ELR (cell line): ENCODE data around the gene ZHX3.

Experiments
- DNase-seq: peaks from one replicate; pipeline ENCODE4 v3.0.0-alpha.2; 2015; ENCODE audit warnings: low read depth

The ZHX3 gene

DNA sequence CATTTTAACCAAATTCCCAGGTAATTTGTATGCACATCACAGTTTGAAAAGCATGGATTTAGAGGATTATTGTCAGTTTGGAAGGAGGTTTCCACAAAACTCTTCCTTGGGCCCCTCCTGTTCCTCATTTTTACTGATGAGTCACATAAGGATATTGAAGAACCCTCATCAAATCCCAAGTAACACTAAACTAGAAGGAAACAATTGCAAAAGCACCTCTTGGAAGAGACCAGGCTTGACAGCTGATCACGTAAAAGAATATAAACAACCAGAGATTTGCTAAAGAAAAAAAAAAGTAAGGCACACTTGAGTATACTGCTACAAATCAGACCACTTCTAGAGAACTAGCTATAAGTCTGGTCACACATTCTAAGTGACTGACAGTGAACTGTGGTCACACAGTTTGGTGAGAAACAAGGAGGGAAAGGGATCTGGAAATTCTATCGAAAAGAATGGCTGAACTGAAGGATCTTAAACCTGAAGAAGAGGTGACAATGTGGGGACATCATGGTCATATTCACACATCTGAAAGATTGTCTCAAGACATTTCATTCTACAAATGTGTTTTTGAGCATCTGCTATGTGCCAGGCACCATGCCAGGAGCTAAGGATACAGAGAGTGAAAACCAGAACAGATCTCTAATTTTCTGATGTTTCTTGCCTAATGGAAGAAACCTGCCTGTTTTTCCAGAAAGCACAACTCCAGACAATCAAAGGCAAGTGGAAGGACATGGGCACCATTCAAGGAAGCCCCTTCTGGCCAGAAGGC lies 24.1 kb downstream of the ZHX3 start:
- peak; percentile 20 for DNase-seq

- no peak for DNase-seq
Measured at GRCh38 chr20:41290804-41291389, 26.6 kb downstream of the ZHX3 start.

GRCh38 chr20:41287327-41287726 lies 30.2 kb downstream of the ZHX3 start:
- peak; percentile 99 for DNase-seq

- no peak for DNase-seq
Measured at GRCh38 chr20:41286240-41286851, 31.2 kb downstream of the ZHX3 start.

GRCh38 chr20:41279546-41280225 lies 37.8 kb downstream of the ZHX3 start:
- no peak for DNase-seq

DNA sequence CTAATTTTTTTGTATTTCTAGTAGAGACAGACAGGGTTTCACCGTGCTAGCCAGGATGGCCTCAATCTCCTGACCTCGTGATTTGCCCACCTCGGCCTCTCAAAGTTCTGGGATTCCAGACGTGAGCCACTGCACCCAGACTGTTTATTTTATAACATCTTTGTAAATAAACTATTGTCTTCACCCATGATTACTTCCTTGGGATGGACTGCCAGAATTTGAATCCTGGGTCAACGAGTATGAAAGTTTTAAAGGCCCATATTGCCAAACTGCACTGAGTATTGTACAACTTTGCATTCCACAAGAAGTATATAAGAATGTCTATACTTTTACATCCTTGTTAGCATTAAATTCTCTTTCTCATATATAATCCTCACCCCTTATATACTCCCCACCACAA lies 38.6 kb downstream of the ZHX3 start:
- no peak for DNase-seq

DNA sequence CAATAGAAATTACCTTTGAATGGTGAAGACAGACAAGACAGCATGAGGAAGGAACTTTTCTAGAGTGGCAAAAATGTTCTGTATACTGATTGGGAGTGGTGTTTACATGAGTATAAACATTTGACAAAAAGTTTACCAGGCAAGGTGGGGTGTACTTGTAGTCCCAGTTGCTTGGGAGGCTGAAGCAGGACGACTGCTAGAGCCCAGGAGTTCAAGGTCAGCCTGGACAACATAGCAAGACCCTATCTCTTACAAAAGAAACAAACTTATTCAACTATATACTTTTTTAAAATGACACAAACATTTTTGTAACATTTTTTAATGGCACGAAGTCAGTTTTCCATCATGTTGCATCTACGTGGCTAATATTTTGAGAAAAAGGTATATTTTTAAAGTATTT lies 40.5 kb downstream of the ZHX3 start:
- DNase-seq: no peak

GRCh38 chr20:41276317-41276751 lies 41.2 kb downstream of the ZHX3 start:
- no peak for DNase-seq

GRCh38 chr20:41275301-41275731 lies 42.2 kb downstream of the ZHX3 start:
- peak; percentile 89 for DNase-seq

- no peak for DNase-seq
Measured at GRCh38 chr20:41274152-41274551, 43.4 kb downstream of the ZHX3 start.

GRCh38 chr20:41273445-41273844 lies 44.1 kb downstream of the ZHX3 start:
- no peak for DNase-seq

- DNase-seq: no peak
Measured at GRCh38 chr20:41272339-41272738, 45.2 kb downstream of the ZHX3 start.

DNA sequence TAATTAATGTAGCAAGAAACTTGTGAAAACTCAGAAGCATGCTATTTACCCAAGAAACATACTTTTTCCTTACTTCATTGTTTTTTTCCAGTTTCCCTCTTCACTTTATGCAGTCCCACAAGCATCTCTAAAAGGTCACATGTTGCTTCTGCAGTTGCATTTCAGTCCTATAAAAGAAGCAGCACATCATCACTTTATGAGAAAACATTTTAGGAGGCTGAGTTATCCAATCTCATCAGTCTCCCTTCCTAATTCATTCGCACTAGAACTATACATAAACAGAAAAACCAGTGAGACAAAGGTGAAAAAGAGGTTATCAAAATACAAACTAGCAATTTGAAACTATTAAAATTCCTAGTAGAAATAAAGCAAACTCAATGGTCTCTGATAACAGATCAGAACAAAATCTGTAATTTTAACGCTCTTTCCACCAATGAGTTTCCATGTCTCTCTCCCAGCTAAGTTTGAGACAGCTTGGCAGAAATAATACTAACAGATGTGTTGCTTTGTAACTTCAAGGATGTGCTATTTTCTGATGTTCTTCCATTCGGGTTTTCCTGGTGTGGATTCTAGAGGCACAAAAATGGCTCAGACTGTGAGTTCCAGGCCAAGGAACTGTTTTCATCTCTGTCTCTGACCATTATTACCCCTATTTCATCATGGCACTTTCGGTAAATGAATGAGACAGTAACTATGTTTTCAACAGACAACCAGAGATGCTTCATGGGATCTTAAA lies 48.4 kb downstream of the ZHX3 start:
- DNase-seq: no peak

GRCh38 chr20:41268402-41268801 lies 49.1 kb downstream of the ZHX3 start:
- no peak for DNase-seq

DNA sequence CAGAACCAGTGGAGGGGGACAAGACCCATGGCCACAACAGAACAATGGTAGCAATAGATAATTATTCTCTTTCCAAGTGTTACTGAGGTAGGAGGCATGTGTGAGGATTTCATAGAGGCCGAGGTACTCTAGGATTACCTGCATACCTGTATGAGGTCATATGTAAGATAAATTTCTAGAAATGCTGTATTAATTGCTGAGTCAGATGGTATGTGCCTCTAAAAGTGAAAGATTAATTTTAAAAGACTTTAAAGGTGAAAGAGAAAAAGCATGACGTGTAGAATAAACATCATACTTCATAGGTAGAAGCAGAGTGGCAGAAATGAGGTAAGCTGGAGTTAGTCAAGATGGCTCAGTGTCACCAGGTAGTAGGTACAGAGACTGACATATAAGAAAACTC lies 51.6 kb downstream of the ZHX3 start:
- no peak for DNase-seq

- no peak for DNase-seq
Measured at GRCh38 chr20:41264819-41265218, 52.7 kb downstream of the ZHX3 start.

GRCh38 chr20:41261790-41262717 lies 55.5 kb downstream of the ZHX3 start:
- peak; percentile 55 for DNase-seq

DNA sequence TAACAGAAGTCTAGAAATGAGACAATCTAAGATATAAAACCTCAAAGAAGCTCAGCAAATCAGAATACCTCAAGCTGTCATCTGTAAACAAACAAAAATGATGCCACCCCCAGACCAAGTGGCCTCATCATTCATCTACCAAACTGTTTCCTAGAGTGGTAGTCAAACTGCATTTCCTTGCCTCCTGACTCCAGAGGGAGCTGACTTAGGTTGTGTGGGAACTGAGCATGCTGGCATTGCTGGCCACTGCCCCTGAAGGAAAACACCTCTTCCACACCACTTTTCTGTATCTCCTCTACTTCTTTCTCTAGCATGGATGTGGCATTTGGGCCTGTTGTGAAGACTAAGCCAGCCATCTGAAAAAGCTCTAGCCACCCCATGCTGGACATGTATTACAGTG lies 56.3 kb downstream of the ZHX3 start:
- no peak for DNase-seq

- DNase-seq: no peak
Measured at GRCh38 chr20:41260734-41261220, 56.8 kb downstream of the ZHX3 start.

DNA sequence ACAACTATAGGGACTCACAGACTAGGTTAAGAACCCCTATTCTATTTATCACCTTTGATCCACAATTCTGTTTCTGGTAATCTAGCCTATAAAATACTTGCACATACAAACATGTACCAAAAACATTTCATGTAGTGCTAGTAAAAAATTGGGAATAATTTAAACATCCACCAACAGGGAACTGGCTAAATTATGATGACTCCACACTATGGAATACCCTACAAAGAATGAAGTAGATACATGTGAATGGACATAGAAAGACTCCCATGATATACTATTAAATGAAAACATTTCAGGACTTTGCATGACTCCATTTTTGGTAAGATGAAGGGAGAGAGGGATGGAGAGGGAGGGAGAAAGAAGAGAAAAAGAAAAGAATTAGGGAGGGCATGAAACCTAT lies 58.2 kb downstream of the ZHX3 start:
- DNase-seq: no peak

DNA sequence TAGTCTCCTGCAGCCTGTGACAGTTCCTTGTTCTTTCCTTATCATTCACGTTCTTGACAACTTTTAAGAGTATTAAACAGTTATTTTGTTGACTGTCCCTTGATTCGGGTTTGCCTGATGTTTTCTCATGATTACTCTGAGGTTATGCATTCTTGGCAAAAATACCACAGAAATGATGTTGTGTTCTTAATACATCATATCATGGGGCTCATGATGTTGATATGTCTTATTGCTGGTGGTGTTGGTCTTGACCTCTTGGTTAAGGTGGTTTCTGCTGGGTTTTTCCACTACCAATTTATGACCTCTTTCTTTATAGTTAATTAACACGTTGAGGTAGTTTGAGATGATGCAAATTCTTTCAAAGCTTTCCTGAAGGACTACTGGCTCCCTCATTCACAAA lies 59.1 kb downstream of the ZHX3 start:
- no peak for DNase-seq
